HEK293 (cell line): ENCODE data around the gene TLK1.

ENCODE experiments used
- CTCF ChIA-PET: fragments of 350-600 bp; formaldehyde crosslinking; extraction: SDS; loops from one replicate; lab custom pipeline; 2021; ENCODE audit warnings: antibody characterized with exemption; lab: Yijun Ruan, JAX
- POLR2A ChIA-PET: fragments of 300-600 bp; formaldehyde crosslinking; extraction: SDS; loops from one replicate; lab custom pipeline; 2020; ENCODE audit warnings: antibody characterized with exemption, inconsistent platforms; lab: Yijun Ruan, JAX
- H3K27ac ChIP-seq: fragments of 200-500 bp; sonication (Bioruptor generic); 2 replicates; pipeline ENCODE4 v1.5.1; 2014; ENCODE audit warnings: low read depth, low read length, control low read depth, inconsistent platforms; ENCODE audit errors: extremely low read depth
- H3K36me3 ChIP-seq, 2 experiments: fragments of 200-500 bp in 1 of 2; sonication (Bioruptor generic) in 1 of 2; 1 replicate in 1 of 2; 2 replicates in 1 of 2; pipeline ENCODE4 v1.5.1; 2014 to 2017; ENCODE audit warnings: inconsistent platforms in 2 of 2, low read length in 2 of 2; ENCODE audit not compliant: control insufficient read depth in 2 of 2, insufficient read depth in 1 of 2
- H3K4me1 ChIP-seq: fragments of 200-500 bp; sonication (Bioruptor generic); 2 replicates; pipeline ENCODE4 v1.5.1; 2014; ENCODE audit warnings: mild to moderate bottlenecking, low read length, inconsistent platforms; ENCODE audit not compliant: control insufficient read depth, insufficient read depth
- H3K4me3 ChIP-seq: 2 replicates; pipeline ENCODE4 v1.5.1; 2011; ENCODE audit warnings: low read depth, mild to moderate bottlenecking, control low read depth, low read length, moderate library complexity
- H3K9me3 ChIP-seq: fragments of 200-500 bp; sonication (Bioruptor generic); 2 replicates; pipeline ENCODE4 v1.5.1; 2014; ENCODE audit warnings: low read depth, low read length, inconsistent platforms; ENCODE audit not compliant: control insufficient read depth, insufficient read depth
- BCL11A ChIP-seq: fragments of 450-650 bp; formaldehyde crosslinking; IDR thresholded peaks from 2 replicates; pipeline ENCODE4 v1.5.1; 2016; ENCODE audit warnings: low read depth, missing biosample characterization, missing genetic modification characterization
- REPIN1 ChIP-seq: fragments of 450-650 bp; formaldehyde crosslinking; IDR thresholded peaks from 2 replicates; pipeline ENCODE4 v1.5.1; 2017; ENCODE audit warnings: missing biosample characterization, missing genetic modification characterization, low read depth
- WT1 ChIP-seq: fragments of 450-650 bp; formaldehyde crosslinking; IDR thresholded peaks from 2 replicates; pipeline ENCODE4 v1.5.1; 2016; ENCODE audit warnings: missing biosample characterization, missing genetic modification characterization
- YY2 ChIP-seq: fragments of 450-650 bp; formaldehyde crosslinking; IDR thresholded peaks from 2 replicates; pipeline ENCODE4 v1.5.1; 2016; ENCODE audit warnings: missing biosample characterization, missing genetic modification characterization
- ZBTB7A ChIP-seq: fragments of 450-650 bp; formaldehyde crosslinking; IDR thresholded peaks from 2 replicates; pipeline ENCODE4 v1.5.1; 2016; ENCODE audit warnings: low read depth, missing biosample characterization, missing genetic modification characterization
- ZNF146 ChIP-seq: fragments of 450-650 bp; formaldehyde crosslinking; IDR thresholded peaks from 2 replicates; pipeline ENCODE4 v1.5.1; 2016; ENCODE audit warnings: missing biosample characterization, missing genetic modification characterization
- ZNF214 ChIP-seq: fragments of 450-650 bp; formaldehyde crosslinking; IDR thresholded peaks from 2 replicates; pipeline ENCODE4 v1.5.1; 2017; ENCODE audit warnings: missing biosample characterization, mild to moderate bottlenecking, missing genetic modification characterization, borderline replicate concordance
- ZNF24 ChIP-seq: fragments of 450-650 bp; formaldehyde crosslinking; IDR thresholded peaks from 2 replicates; pipeline ENCODE4 v1.5.1; 2016; ENCODE audit warnings: missing biosample characterization, missing genetic modification characterization
- ZNF311 ChIP-seq: fragments of 450-650 bp; formaldehyde crosslinking; IDR thresholded peaks from 2 replicates; pipeline ENCODE4 v1.5.1; 2017; ENCODE audit warnings: missing biosample characterization, missing genetic modification characterization, borderline replicate concordance
- ZNF544 ChIP-seq: fragments of 450-650 bp; formaldehyde crosslinking; IDR thresholded peaks from 2 replicates; pipeline ENCODE4 v1.5.0; 2017; ENCODE audit warnings: missing biosample characterization, missing genetic modification characterization
- ZNF558 ChIP-seq: fragments of 450-650 bp; formaldehyde crosslinking; IDR thresholded peaks from 2 replicates; pipeline ENCODE4 v1.5.1; 2016; ENCODE audit warnings: missing biosample characterization, missing genetic modification characterization
- ZNF596 ChIP-seq: fragments of 450-650 bp; IDR thresholded peaks from 2 replicates; pipeline ENCODE4 v1.5.0; 2018; ENCODE audit warnings: missing biosample characterization, mild to moderate bottlenecking, missing genetic modification characterization, moderate library complexity
- ZNF621 ChIP-seq: fragments of 450-650 bp; formaldehyde crosslinking; IDR thresholded peaks from 2 replicates; pipeline ENCODE4 v1.5.1; 2017; ENCODE audit warnings: missing biosample characterization, missing genetic modification characterization
- ZNF623 ChIP-seq: fragments of 450-650 bp; formaldehyde crosslinking; IDR thresholded peaks from 2 replicates; pipeline ENCODE4 v1.5.1; 2016; ENCODE audit warnings: missing biosample characterization, missing genetic modification characterization
- ZSCAN16 ChIP-seq: fragments of 450-650 bp; formaldehyde crosslinking; IDR thresholded peaks from 2 replicates; pipeline ENCODE4 v1.5.1; 2016; ENCODE audit warnings: missing biosample characterization, missing genetic modification characterization
- TF ChIP-seq, protein P1 (sequence below): fragments of 450-650 bp; formaldehyde crosslinking; IDR thresholded peaks from 2 replicates; pipeline ENCODE4 v1.5.1; 2016; ENCODE audit warnings: missing biosample characterization, missing genetic modification characterization
- TF ChIP-seq, protein P2 (sequence below): fragments of 450-650 bp; formaldehyde crosslinking; IDR thresholded peaks from 2 replicates; pipeline ENCODE4 v1.5.1; 2017; ENCODE audit warnings: missing biosample characterization, missing genetic modification characterization
- TF ChIP-seq, protein P3 (sequence below): fragments of 450-650 bp; formaldehyde crosslinking; IDR thresholded peaks from 2 replicates; pipeline ENCODE4 v1.5.1; 2016; ENCODE audit warnings: missing biosample characterization, missing genetic modification characterization
- TF ChIP-seq, protein P4 (sequence below): fragments of 450-650 bp; formaldehyde crosslinking; IDR thresholded peaks from 2 replicates; pipeline ENCODE4 v1.5.1; 2016; ENCODE audit warnings: missing biosample characterization, missing genetic modification characterization, borderline replicate concordance

TLK1 gene

DNA sequence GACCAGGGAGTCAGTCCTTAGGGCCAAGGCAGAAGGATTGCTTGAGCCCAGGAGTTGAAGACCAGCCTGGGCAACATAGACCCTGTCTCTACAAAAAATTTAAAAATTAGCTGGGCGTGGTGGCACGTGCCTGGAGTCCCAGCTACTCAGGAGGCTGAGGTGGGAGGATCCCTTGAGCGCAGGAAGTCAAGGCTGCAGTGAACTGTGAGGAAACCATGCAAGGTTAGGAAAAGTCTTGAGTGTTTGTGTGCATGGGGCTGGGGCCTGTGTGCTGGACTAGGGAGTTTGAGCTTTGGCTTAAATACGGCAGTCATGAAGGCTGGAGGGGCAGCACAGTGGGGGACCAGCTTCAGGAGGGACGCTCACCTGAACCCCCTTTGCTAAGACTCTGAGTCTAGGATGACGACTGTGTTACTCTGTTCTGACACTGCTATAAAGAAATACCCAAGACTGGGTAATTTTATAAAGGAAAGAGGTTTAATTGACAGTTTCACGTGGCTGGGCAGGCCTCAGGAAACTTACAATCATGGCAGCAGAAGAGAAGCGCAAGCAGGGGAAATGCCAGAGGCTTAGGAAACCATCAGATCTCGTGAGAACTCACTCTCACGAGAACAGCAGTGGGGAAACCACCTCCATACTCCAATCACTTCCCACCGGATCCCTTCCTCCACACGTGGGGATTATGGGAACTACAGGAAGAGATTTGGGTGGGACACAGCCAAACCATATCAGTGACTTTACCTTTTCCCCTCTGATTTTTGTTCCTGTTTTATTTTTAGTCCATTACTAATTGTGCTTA is 192.3 kb downstream of the TLK1 start:
- no peak overlapping the region for H3K27ac ChIP-seq
- POLR2A ChIA-PET: interaction anchor here (0.6 to 1.2 kb wide), 2 partner anchors 39 to 677 kb away, joined by 3 read pairs; partner anchors contain the start of gene GORASP2
- H3K36me3 ChIP-seq: peaks cover 17 to 57% of the 10 kb centered on the region in 2 experiments
- H3K4me1 ChIP-seq: no peaks in the 10 kb centered on the region
- CTCF ChIA-PET: interaction anchor here (0.8 to 2.0 kb wide), 2 partner anchors 191 to 448 kb away, joined by 3 to 4 read pairs; no protein-coding TSS in a partner anchor
- no peak overlapping the region for H3K4me3 ChIP-seq
- no peaks in the 10 kb centered on the region for H3K9me3 ChIP-seq
- TF ChIP-seq BCL11A (tag by site-specific recombination): no peak
- TF ChIP-seq, protein P1, sequence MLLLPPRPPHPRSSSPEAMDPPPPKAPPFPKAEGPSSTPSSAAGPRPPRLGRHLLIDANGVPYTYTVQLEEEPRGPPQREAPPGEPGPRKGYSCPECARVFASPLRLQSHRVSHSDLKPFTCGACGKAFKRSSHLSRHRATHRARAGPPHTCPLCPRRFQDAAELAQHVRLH: no peak
- no peak for TF ChIP-seq ZNF596 (tag by site-specific recombination)
- no peak for TF ChIP-seq ZNF544 (tag by site-specific recombination)
- TF ChIP-seq, protein P2, sequence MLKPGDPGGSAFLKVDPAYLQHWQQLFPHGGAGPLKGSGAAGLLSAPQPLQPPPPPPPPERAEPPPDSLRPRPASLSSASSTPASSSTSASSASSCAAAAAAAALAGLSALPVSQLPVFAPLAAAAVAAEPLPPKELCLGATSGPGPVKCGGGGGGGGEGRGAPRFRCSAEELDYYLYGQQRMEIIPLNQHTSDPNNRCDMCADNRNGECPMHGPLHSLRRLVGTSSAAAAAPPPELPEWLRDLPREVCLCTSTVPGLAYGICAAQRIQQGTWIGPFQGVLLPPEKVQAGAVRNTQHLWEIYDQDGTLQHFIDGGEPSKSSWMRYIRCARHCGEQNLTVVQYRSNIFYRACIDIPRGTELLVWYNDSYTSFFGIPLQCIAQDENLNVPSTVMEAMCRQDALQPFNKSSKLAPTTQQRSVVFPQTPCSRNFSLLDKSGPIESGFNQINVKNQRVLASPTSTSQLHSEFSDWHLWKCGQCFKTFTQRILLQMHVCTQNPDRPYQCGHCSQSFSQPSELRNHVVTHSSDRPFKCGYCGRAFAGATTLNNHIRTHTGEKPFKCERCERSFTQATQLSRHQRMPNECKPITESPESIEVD: no peak
- TF ChIP-seq ZSCAN16 (tag by site-specific recombination): no peak
- no peak for TF ChIP-seq WT1 (tag by site-specific recombination)
- TF ChIP-seq ZNF621: no peak
- TF ChIP-seq ZNF146: no peak
- no peak for TF ChIP-seq ZNF24 (tag by site-specific recombination)
- no peak for TF ChIP-seq ZNF623 (tag by site-specific recombination)
- TF ChIP-seq ZNF558 (tag by site-specific recombination): no peak
- TF ChIP-seq ZBTB7A (tag by site-specific recombination): no peak
- TF ChIP-seq, protein P3, sequence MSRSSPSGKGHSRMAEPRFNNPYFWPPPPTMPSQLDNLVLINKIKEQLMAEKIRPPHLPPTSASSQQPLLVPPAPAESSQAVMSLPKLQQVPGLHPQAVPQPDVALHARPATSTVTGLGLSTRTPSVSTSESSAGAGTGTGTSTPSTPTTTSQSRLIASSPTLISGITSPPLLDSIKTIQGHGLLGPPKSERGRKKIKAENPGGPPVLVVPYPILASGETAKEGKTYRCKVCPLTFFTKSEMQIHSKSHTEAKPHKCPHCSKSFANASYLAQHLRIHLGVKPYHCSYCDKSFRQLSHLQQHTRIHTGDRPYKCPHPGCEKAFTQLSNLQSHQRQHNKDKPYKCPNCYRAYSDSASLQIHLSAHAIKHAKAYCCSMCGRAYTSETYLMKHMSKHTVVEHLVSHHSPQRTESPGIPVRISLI (tag by site-specific recombination): no peak
- TF ChIP-seq ZNF311 (tag by site-specific recombination): no peak
- TF ChIP-seq ZNF214 (tag by site-specific recombination): no peak
- no peak for TF ChIP-seq YY2
- TF ChIP-seq, protein P4, sequence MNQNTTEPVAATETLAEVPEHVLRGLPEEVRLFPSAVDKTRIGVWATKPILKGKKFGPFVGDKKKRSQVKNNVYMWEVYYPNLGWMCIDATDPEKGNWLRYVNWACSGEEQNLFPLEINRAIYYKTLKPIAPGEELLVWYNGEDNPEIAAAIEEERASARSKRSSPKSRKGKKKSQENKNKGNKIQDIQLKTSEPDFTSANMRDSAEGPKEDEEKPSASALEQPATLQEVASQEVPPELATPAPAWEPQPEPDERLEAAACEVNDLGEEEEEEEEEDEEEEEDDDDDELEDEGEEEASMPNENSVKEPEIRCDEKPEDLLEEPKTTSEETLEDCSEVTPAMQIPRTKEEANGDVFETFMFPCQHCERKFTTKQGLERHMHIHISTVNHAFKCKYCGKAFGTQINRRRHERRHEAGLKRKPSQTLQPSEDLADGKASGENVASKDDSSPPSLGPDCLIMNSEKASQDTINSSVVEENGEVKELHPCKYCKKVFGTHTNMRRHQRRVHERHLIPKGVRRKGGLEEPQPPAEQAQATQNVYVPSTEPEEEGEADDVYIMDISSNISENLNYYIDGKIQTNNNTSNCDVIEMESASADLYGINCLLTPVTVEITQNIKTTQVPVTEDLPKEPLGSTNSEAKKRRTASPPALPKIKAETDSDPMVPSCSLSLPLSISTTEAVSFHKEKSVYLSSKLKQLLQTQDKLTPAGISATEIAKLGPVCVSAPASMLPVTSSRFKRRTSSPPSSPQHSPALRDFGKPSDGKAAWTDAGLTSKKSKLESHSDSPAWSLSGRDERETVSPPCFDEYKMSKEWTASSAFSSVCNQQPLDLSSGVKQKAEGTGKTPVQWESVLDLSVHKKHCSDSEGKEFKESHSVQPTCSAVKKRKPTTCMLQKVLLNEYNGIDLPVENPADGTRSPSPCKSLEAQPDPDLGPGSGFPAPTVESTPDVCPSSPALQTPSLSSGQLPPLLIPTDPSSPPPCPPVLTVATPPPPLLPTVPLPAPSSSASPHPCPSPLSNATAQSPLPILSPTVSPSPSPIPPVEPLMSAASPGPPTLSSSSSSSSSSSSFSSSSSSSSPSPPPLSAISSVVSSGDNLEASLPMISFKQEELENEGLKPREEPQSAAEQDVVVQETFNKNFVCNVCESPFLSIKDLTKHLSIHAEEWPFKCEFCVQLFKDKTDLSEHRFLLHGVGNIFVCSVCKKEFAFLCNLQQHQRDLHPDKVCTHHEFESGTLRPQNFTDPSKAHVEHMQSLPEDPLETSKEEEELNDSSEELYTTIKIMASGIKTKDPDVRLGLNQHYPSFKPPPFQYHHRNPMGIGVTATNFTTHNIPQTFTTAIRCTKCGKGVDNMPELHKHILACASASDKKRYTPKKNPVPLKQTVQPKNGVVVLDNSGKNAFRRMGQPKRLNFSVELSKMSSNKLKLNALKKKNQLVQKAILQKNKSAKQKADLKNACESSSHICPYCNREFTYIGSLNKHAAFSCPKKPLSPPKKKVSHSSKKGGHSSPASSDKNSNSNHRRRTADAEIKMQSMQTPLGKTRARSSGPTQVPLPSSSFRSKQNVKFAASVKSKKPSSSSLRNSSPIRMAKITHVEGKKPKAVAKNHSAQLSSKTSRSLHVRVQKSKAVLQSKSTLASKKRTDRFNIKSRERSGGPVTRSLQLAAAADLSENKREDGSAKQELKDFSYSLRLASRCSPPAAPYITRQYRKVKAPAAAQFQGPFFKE (tag by site-specific recombination): no peak
- TF ChIP-seq REPIN1 (tag by site-specific recombination): no peak
